ENCODE data around the gene CTSE. TPM values are rescaled to one million over a fixed set of nuclear protein-coding genes. Genes with fewer than 3 reads are reported as not detected.

Gene CTSE
- under 1 TPM in 1 of 4 donors, not detected in 3; 0.13 TPM for total RNA-seq

DNA sequence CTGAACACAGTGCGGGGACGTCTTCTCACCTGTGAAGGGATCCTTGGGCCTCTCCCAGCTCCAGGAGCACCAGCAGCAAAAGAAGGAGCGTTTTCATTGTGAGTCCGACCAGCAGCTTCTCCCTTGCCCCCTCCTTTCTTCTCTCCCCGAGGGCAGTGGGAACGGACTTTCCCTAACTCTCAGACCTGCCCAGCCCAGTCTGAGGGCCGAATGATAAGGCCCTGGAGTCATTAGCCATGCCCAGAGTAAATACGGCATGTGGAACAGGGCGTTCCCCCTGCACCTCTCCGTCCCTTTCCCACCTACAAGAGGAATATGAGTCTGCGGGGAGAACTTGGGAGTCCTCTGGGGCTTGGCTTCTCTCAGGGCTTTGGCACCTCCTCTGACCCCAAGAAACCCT, at the start of gene CTSE:
TSS of gene CTSE (minus strand) at position 201 of the 400 bp plus-strand sequence. CDS start at position 97, 104 bp downstream.
- 92% methylated on average over 11 of the region's 11 CpGs for WGBS
- no peaks in the 10 kb centered on the region for H3K36me3 ChIP-seq
- intact Hi-C loops (cut with DNase I): no loop called here
- H3K9me3 ChIP-seq: no peaks in the 10 kb centered on the region
- no peaks in the 10 kb centered on the region for H3K4me1 ChIP-seq
- no peak within 1 kb of the TSS for H3K27ac ChIP-seq (replicated peaks in 1 of 4)
- TF ChIP-seq EP300 (IDR thresholded peaks at IDR 0.05): no peak
- no peak for TF ChIP-seq POLR2A (IDR thresholded peaks at IDR 0.05; ENCODE audit: low read depth)
- no peak within 1 kb of the TSS for H3K4me3 ChIP-seq
- no peak for DNase-seq (ENCODE audit: extremely low spot score)
- H3K27me3 ChIP-seq: peaks cover 0 to 19% (median 0%) of the 10 kb centered on the region in 4 donors

- WGBS: 87% methylated on average over 9 of the region's 9 CpGs
- no peak overlapping the region for H3K27ac ChIP-seq (replicated peaks in 1 of 4)
- no peak for DNase-seq (ENCODE audit: extremely low spot score)
- intact Hi-C loops (cut with DNase I): no loop called here
- peaks cover 0 to 15% (median 0%) of the 10 kb centered on the region in 4 donors for H3K4me1 ChIP-seq
- peaks cover 0 to 4% (median 0%) of the 10 kb centered on the region in 4 donors for H3K27me3 ChIP-seq
- H3K9me3 ChIP-seq: no peaks in the 10 kb centered on the region
- TF ChIP-seq, protein P1, sequence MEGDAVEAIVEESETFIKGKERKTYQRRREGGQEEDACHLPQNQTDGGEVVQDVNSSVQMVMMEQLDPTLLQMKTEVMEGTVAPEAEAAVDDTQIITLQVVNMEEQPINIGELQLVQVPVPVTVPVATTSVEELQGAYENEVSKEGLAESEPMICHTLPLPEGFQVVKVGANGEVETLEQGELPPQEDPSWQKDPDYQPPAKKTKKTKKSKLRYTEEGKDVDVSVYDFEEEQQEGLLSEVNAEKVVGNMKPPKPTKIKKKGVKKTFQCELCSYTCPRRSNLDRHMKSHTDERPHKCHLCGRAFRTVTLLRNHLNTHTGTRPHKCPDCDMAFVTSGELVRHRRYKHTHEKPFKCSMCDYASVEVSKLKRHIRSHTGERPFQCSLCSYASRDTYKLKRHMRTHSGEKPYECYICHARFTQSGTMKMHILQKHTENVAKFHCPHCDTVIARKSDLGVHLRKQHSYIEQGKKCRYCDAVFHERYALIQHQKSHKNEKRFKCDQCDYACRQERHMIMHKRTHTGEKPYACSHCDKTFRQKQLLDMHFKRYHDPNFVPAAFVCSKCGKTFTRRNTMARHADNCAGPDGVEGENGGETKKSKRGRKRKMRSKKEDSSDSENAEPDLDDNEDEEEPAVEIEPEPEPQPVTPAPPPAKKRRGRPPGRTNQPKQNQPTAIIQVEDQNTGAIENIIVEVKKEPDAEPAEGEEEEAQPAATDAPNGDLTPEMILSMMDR (IDR thresholded peaks at IDR 0.05): no peak
- no peak for TF ChIP-seq POLR2A (IDR thresholded peaks at IDR 0.05; ENCODE audit: low read depth)
- TF ChIP-seq POLR2AphosphoS5 (IDR thresholded peaks at IDR 0.05): no peak
- TF ChIP-seq EP300 (IDR thresholded peaks at IDR 0.05): no peak
- H3K36me3 ChIP-seq: no peaks in the 10 kb centered on the region
- H3K4me3 ChIP-seq: no peak overlapping the region
These were observed 47.1 kb upstream of the CTSE start for GRCh38 chr1:206070627-206071304.

DNA sequence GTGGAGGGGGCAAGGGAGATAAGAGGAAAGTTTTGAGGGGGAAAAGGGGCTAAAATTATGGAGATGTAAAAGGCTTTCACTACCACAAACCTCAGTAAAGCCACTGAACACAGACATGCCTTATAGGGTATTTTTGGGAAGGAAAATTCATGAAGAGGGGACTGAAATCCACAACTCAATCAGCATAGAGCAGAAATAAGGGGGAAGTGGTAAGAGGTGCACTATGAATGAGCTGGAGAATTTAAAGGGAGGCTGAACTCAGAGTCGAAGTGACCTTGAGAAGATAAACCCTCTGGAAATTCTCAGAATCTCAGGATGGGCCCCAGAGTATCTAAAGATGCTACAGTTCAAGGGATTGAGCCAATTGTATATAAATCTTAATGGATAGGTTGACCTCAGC, 44.6 kb upstream of the CTSE start:
- TF ChIP-seq POLR2AphosphoS5 (IDR thresholded peaks at IDR 0.05): no peak
- TF ChIP-seq EP300 (IDR thresholded peaks at IDR 0.05): no peak
- TF ChIP-seq, protein P1 (IDR thresholded peaks at IDR 0.05): no peak
- 78% methylated on average over 1 of the region's 1 CpG for WGBS
- Histone ChIP-seq H3K27me3 (no peaks in the 10 kb centered on the region), H3K4me1 (peaks cover 0 to 15% (median 0%) of the 10 kb centered on the region in 4 donors), H3K4me3 (no peak overlapping the region), H3K27ac (replicated peaks in 1 of 4) (no peak overlapping the region), H3K9me3 (no peaks in the 10 kb centered on the region), H3K36me3 (no peaks in the 10 kb centered on the region)
- intact Hi-C loops (cut with DNase I): no loop called here
- DNase-seq (ENCODE audit: extremely low spot score): no peak

GRCh38 chr1:206067486-206068227, 44.0 kb upstream of the CTSE start:
- peaks cover 0 to 15% (median 0%) of the 10 kb centered on the region in 4 donors for H3K4me1 ChIP-seq
- TF ChIP-seq, protein P1 (IDR thresholded peaks at IDR 0.05): no peak
- TF ChIP-seq POLR2AphosphoS5 (IDR thresholded peaks at IDR 0.05): peak in 1 of 2 donors; percentile 9
- H3K27me3 ChIP-seq: no peaks in the 10 kb centered on the region
- 63% methylated on average over 8 of the region's 8 CpGs for WGBS
- H3K36me3 ChIP-seq: no peaks in the 10 kb centered on the region
- H3K4me3 ChIP-seq: no peak overlapping the region
- H3K27ac ChIP-seq (replicated peaks in 1 of 4): no peak overlapping the region
- intact Hi-C loops (cut with DNase I): no loop called here
- no peaks in the 10 kb centered on the region for H3K9me3 ChIP-seq
- no peak for DNase-seq (ENCODE audit: extremely low spot score)

- Histone ChIP-seq H3K27me3 (no peaks in the 10 kb centered on the region), H3K4me3 (no peak overlapping the region), H3K4me1 (peaks cover 0 to 15% (median 0%) of the 10 kb centered on the region in 4 donors), H3K36me3 (no peaks in the 10 kb centered on the region), H3K9me3 (no peaks in the 10 kb centered on the region), H3K27ac (replicated peaks in 1 of 4) (no peak overlapping the region)
- TF ChIP-seq EP300 (IDR thresholded peaks at IDR 0.05) (no peak), POLR2A (IDR thresholded peaks at IDR 0.05; ENCODE audit: low read depth) (no peak), POLR2AphosphoS5 (IDR thresholded peaks at IDR 0.05) (no peak)
- TF ChIP-seq, protein P1 (IDR thresholded peaks at IDR 0.05): no peak
- intact Hi-C loops (cut with DNase I): no loop called here
- 84% methylated on average over 5 of the region's 6 CpGs for WGBS
- no peak for DNase-seq (ENCODE audit: extremely low spot score)
These were observed 42.9 kb upstream of the CTSE start for GRCh38 chr1:206066479-206067171.

Measured in esophagus muscularis mucosa (tissue), 4 donors.